ENCODE measurements around the gene SLC16A9. TPM values are rescaled to one million over a fixed set of nuclear protein-coding genes. Genes with fewer than 3 reads are reported as not detected.
"Not testable (repeated sequence)": the region's sequence is repeated elsewhere in the genome, so short reads cannot be mapped to it uniquely, and the experiment has no call there.

The SLC16A9 gene
- total RNA-seq, 4 donors from 2014 or later: 0.44 to 2.3 (median 1.3) TPM

- H3K9me3 ChIP-seq: no peaks in the 10 kb centered on the region
- no peaks in the 10 kb centered on the region for H3K36me3 ChIP-seq
- TF ChIP-seq, protein P1, sequence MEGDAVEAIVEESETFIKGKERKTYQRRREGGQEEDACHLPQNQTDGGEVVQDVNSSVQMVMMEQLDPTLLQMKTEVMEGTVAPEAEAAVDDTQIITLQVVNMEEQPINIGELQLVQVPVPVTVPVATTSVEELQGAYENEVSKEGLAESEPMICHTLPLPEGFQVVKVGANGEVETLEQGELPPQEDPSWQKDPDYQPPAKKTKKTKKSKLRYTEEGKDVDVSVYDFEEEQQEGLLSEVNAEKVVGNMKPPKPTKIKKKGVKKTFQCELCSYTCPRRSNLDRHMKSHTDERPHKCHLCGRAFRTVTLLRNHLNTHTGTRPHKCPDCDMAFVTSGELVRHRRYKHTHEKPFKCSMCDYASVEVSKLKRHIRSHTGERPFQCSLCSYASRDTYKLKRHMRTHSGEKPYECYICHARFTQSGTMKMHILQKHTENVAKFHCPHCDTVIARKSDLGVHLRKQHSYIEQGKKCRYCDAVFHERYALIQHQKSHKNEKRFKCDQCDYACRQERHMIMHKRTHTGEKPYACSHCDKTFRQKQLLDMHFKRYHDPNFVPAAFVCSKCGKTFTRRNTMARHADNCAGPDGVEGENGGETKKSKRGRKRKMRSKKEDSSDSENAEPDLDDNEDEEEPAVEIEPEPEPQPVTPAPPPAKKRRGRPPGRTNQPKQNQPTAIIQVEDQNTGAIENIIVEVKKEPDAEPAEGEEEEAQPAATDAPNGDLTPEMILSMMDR (IDR thresholded peaks at IDR 0.05): no peak
- TF ChIP-seq EP300 (IDR thresholded peaks at IDR 0.05): no peak
- TF ChIP-seq POLR2A (IDR thresholded peaks at IDR 0.05): no peak
- no peak overlapping the region for H3K4me3 ChIP-seq
- no peak for DNase-seq (ENCODE audit: low spot score in 2 of 2)
- no peaks in the 10 kb centered on the region for H3K27me3 ChIP-seq
- WGBS, 2 donors: 75 to 84% methylated on average over 12 of the region's 12 CpGs
- no peaks in the 10 kb centered on the region for H3K4me1 ChIP-seq
- no peak overlapping the region for H3K27ac ChIP-seq
These were observed 40.7 kb upstream of the SLC16A9 start for GRCh38 chr10:59750155-59750945.

DNA sequence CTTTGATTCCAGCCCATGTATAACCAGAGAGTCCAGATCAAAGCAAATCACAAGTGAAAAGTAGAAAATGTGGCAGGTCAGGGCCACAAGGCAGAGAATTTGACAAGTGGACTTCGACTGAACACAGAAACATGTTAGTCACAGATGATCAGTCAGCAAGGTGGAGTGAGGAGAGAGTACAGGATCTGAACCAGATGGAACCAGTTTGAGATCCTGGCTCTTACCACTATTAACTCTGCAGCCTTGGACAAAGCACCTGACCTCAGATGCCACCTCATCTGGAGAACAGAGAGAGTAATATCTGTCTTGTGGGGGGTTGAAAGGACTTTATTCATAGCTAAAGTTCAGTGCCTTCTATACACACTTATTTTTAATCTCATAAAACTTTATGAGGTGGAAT is 39.2 kb upstream of the SLC16A9 start:
- no peak for TF ChIP-seq POLR2A (IDR thresholded peaks at IDR 0.05)
- TF ChIP-seq EP300 (IDR thresholded peaks at IDR 0.05): no peak
- TF ChIP-seq, protein P1 (IDR thresholded peaks at IDR 0.05): no peak
- DNase-seq (ENCODE audit: low spot score in 2 of 2): no peak
- H3K36me3 ChIP-seq: no peaks in the 10 kb centered on the region
- H3K4me1 ChIP-seq: no peaks in the 10 kb centered on the region
- WGBS, 2 donors: 74 to 81% methylated on average over 1 of the region's 1 CpG
- no peak overlapping the region for H3K4me3 ChIP-seq
- H3K27ac ChIP-seq: no peak overlapping the region
- H3K27me3 ChIP-seq: no peaks in the 10 kb centered on the region
- H3K9me3 ChIP-seq: no peaks in the 10 kb centered on the region

GRCh38 chr10:59745163-59745650 is 35.6 kb upstream of the SLC16A9 start:
- no peaks in the 10 kb centered on the region for H3K36me3 ChIP-seq
- H3K9me3 ChIP-seq: no peaks in the 10 kb centered on the region
- no peaks in the 10 kb centered on the region for H3K27me3 ChIP-seq
- H3K27ac ChIP-seq: no peak overlapping the region
- H3K4me3 ChIP-seq: no peak overlapping the region
- no peak for DNase-seq (ENCODE audit: low spot score in 2 of 2)
- no peaks in the 10 kb centered on the region for H3K4me1 ChIP-seq
- WGBS, 2 donors: 71 to 74% methylated on average over 2 of the region's 2 CpGs
- TF ChIP-seq POLR2A (IDR thresholded peaks at IDR 0.05) (no peak), EP300 (IDR thresholded peaks at IDR 0.05) (no peak)
- TF ChIP-seq, protein P1 (IDR thresholded peaks at IDR 0.05): no peak

- H3K27ac ChIP-seq; DNase-seq (ENCODE audit: low spot score in 2 of 2); H3K36me3 ChIP-seq; H3K27me3 ChIP-seq; H3K9me3 ChIP-seq; H3K4me1 ChIP-seq; H3K4me3 ChIP-seq: not testable (repeated sequence)
- WGBS, 2 donors: 49 to 53% methylated on average over 6 of the region's 6 CpGs
These were observed 35.1 kb upstream of the SLC16A9 start for GRCh38 chr10:59744762-59745161.

DNA sequence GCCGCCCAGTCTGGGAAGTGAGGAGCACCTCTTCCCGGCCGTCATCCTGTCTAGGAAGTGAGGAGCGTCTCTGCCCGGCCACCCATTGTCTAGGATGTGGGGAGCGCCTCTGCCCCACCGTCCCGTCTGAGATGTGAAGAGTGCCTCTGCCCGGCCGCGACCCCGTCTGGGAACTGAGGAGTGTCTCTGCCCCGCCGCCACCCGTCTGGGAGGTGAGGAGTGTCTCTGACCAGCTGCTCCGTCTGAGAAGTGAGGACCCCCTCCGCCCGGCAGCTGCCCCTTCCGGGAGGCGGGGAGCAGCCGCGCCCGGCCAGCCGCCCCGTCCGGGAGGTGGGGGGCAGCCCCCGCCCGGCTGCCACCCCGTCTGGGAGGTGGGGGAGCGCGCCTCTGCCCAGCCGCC is 34.5 kb upstream of the SLC16A9 start:
- H3K9me3 ChIP-seq; H3K27me3 ChIP-seq; H3K4me1 ChIP-seq; H3K36me3 ChIP-seq; H3K4me3 ChIP-seq; H3K27ac ChIP-seq; DNase-seq (ENCODE audit: low spot score in 2 of 2): not testable (repeated sequence)
- WGBS, 2 donors: 89 to 96% methylated on average over 9 to 19 of the region's 32 CpGs

DNA sequence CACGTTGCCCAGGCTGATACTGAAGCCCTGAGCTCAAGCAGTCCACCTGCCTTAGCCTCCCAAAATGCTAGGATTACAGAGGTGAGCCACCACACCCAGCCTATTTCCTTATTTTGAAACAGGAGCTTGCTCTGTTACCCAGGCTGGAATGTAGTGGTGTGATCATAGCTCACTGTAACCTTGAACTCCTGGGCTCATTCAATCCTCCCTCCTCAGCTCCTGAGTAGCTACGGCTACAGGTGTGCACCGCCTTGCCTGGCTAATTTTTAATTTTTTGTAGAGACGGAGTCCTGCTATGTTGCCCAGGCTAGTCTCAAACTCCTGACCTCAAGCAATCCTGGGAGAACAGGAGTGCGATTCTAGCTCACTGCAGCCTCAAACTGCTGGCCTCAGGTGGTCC is 31.9 kb upstream of the SLC16A9 start:
- Histone ChIP-seq H3K4me1 (no peaks in the 10 kb centered on the region), H3K4me3 (no peak overlapping the region), H3K27me3 (no peaks in the 10 kb centered on the region), H3K27ac (no peak overlapping the region), H3K36me3 (no peaks in the 10 kb centered on the region), H3K9me3 (no peaks in the 10 kb centered on the region)
- TF ChIP-seq, protein P1 (IDR thresholded peaks at IDR 0.05): no peak
- TF ChIP-seq POLR2A (IDR thresholded peaks at IDR 0.05): no peak
- TF ChIP-seq EP300 (IDR thresholded peaks at IDR 0.05): no peak
- WGBS, 2 donors: 89 to 93% methylated on average over 5 of the region's 5 CpGs
- DNase-seq (ENCODE audit: low spot score in 2 of 2): no peak
